DMS79 treated with DMSO at 0.1 percent for 48 hours (cell line): Measurements from ENCODE around the gene TDRKH.
"Not testable (repeated sequence)": the region's sequence is repeated elsewhere in the genome, so short reads cannot be mapped to it uniquely, and the experiment has no call there.

Source experiments
- DNase-seq: peaks from one replicate; lab custom pipeline; 2025; lab: John Stamatoyannopoulos, UW

Gene TDRKH

GRCh38 chr1:151801846-151802245 lies 11.5 kb upstream of the TDRKH start:
- no peak for DNase-seq

- DNase-seq: no peak
Observed at GRCh38 chr1:151801310-151801820, 11.1 kb upstream of the TDRKH start.

GRCh38 chr1:151800830-151801229 lies 10.5 kb upstream of the TDRKH start:
- DNase-seq: no peak

DNA sequence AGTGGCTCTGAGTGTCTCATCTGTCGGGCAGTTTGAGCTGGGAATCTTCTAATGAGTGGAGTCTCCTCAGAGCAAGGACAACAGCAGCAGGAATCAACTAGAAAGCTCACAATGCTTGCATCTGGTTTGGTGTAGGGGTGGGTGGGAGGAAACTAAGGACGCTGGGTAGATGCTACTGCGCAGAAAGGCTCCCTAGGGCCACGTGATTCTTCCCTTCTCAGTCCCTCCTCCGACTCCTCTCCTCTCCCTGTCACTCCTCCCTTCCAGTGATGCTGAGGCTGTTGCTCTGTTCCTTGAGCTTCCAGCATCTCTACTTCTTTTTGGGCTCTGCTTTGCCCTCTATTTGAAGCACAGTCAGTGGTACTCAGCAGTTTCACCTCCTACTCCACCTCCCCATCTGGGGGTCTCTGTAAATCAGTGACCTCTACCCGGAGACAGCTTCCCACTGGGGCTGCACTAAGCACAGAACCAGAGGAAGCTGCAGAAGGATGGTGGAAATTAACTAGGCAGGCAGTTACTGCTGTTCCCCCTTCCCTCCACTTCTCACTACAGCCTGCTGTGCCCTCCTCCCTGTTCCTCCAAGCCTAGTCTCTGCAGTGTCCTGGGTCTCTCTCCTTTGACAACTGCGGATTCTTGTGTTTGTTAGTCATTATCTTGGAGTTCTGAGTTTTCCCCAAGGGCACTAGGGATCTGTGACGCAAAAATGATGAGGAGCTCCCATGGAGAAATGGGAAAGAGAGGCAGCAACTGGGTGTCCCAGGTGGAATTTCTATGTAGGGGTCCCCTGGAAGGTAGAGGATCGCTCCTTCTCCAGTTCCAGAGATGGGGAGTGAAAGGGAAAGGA lies 9.1 kb upstream of the TDRKH start:
- no peak for DNase-seq

DNA sequence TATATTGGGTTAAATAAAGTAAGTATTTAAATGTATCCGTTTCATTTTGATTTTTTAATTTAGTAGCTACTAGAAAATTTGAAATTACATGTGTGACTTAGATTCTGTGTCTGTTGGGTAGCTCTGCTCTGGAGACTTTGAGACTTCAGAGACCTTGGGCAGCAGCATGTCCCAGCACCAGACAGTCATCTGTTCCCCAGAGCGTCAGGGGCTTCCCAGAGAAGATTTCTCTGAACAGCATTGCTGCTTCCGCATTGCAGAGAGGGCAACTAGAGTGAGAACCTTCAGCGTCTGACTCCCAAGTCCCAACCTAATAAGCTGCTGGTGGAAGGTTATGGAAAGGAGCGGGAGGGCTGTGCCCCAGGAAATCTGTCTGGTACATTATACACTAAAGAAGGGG lies 8.3 kb upstream of the TDRKH start:
- DNase-seq: no peak

DNA sequence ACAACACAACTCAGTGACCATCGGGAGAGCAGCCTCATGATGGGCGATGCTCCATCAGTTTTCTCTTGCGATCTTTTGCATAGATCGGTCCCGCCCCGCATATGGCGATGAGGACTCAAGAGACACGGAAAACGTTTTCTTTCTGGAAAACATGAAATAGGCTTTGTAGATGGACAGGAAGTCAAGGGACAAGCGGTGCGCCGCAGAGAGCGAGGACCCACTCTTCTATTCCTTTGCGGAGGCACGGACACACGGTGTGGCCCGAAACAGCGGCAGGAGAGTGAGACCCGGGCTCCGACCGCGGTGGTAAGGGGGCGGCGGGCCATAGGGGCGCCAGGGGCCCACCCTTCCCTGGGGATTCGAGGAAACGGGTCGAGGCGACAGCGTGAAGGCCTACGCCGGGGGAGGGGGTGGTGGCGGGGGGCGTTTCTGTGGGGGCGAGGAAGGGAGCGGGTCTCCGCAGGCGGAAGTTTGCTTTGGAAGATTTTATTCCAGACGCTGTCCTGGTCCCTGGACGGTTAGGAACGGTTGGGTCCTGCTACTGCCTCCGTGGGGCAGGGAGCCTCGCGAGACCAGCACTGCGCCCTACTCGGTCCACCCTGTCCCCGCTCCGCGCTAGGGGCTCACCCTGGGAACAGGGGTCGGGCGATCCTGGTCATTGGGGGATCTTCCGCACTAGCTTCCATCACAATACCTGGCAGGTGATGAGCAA lies 796 bp upstream of the TDRKH start:
- no peak for DNase-seq

- DNase-seq: no peak
Observed at GRCh38 chr1:151787689-151788088, 2.6 kb downstream of the TDRKH start.

DNA sequence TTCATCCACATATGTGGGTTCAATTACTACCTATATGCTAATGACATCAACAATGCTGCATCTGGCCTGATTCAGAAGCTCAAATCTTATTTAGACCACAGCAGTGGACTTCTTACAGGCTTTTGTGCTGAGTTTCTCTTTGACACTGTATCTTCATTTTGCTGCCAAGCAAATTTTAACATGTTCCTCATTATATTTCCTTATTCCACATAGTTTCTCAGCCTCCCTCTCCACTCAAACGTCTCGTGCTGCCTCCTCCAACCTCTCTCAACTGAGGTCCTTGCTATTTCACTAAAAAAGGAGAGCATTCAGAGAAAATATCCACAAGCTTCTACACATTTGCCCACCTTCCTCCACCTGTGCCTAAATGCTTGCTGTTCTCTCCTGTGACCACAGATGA lies 6.5 kb downstream of the TDRKH start:
- no peak for DNase-seq

- DNase-seq: no peak
Observed at GRCh38 chr1:151782741-151783140, 7.6 kb downstream of the TDRKH start.

DNA sequence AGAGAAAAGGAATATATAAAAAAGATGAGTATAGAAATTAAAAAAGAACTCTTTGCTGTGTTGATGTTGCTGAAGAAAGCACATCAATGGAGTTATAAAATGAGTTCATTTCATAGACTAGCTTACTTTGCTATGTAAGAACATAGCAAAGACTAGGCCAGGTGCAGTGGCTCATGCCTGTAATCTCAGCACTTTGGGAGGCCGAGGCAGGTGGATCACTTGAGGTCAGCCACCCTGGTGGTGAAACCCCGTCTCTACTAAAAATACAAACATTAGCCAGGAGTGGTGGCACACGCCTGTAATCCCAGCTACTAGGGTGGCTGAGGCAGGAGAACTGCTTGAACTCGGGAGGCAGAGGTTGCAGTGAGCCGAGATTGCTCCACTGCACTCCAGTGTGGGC lies 8.3 kb downstream of the TDRKH start:
- not testable (repeated sequence) for DNase-seq

DNA sequence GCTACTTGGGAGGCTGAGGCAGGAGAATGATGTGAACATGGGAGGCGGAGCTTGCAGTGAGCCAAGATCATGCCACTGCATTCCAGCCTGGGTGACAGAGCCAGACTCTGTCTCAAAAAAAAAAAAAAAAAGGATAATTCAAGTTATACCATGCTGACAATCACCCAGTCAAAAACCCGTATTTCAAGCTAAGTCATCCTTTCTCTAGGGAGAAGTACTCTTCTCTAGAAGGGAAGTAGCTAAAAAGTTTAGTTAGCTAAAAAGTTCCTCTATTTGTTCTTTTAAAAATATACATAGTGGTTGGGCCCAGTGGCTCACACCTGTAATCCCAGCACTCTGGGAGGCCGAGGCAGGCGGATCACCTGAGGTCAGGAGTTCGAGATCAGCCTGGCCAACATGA lies 9.6 kb downstream of the TDRKH start:
- DNase-seq: not testable (repeated sequence)

GRCh38 chr1:151779852-151780251 lies 10.4 kb downstream of the TDRKH start:
- no peak for DNase-seq

GRCh38 chr1:151777317-151777716 lies 13.0 kb downstream of the TDRKH start:
- DNase-seq: no peak

DNA sequence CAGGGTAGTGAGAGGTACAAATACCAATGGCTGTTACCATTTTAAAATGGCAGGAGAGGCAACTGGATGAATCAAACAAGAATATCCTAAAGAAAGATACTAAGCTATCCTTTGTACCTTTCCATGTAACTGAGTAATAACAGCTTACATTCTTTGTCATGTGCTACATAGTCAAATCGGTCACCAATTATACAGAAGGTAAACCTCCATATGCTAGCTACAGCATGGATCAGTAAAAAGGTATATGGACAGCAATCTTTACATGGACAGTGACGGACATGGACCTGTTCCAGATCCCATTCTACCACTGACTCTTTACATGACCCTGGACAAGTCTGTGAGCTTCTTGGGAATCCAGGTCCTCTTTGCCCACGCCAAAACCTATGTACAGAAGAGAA lies 13.6 kb downstream of the TDRKH start:
- DNase-seq: no peak

- DNase-seq: no peak
Observed at GRCh38 chr1:151775894-151776664, 14.2 kb downstream of the TDRKH start.

DNA sequence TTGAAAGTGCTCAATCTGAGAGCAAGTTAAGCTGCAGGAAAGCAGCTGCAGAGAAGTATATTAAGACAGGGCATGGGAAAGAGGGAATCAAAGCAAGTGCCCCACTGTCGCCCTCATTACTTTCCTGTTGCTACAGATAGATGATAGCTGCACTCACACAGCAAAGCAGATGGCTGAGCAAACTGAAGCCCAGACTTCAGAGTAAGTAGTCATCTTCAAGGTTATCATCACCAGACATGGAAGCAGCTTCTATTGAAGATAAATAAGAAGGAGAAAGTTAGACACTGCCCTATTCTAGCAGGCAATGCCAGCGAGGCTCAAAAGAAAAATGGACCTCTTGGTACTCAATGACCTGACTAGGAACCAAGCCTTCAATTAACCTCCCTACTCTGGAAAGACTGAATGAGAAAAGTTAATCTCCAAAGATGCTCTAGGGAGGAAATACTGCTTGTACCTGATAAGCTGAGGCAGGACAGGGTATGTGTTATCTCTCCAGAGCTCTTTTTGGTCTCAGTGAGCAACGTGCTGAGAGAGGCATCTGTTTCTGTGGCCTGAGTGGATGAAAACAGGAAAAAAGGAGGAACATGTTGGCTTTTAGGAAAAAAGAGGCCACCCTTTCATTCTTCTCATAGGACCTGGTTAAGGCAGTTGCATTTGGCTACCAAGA lies 15.9 kb downstream of the TDRKH start:
- no peak for DNase-seq

- no peak for DNase-seq
Observed at GRCh38 chr1:151773702-151774101, 16.6 kb downstream of the TDRKH start.

DNA sequence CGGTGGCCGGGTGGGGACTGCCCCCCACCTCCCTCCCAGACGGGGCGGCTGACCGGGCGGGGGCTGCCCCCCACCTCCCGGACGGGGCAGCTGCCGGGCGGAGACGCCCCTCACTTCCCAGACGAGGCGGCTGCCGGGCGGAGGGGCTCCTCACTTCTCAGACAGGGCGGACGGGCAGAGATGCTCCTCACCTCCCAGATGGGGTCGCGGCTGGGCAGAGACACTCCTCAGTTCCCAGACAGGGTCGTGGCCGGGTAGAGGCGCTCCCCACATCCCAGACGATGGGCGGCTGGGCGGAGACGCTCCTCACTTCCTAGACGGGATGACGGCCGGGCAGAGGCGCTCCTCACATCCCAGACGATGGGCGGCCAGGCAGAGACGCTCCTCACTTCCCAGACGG lies 21.0 kb downstream of the TDRKH start:
- DNase-seq: not testable (repeated sequence)

DNA sequence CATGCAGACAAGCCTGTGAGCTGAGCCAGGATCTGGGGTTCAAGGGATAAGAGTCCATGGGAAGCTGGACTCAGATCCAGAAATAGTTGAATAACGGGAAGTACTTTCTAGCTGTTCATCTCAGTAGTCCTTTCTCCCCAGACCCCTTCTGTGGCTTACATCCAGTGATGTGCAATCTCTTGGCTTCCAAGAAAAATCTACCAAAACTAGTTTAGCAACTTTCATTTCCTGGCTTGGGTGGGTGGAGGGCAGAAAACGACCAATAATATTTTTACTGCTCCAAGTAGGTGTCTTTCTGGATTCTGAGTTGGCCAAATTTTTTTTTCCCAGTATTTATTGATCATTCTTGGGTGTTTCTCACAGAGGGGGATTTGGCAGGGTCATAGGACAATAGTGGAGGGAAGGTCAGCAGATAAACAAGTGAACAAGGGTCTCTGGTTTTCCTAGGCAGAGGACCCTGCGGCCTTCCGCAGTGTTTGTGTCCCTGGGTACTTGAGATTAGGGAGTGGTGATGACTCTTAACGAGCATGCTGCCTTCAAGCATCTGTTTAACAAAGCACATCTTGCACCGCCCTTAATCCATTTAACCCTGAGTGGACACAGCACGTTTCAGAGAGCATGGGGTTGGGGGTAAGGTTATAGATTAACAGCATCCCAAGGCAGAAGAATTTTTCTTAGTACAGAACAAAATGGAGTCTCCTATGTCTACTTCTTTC lies 21.8 kb downstream of the TDRKH start:
- peak; percentile 48 for DNase-seq

DNA sequence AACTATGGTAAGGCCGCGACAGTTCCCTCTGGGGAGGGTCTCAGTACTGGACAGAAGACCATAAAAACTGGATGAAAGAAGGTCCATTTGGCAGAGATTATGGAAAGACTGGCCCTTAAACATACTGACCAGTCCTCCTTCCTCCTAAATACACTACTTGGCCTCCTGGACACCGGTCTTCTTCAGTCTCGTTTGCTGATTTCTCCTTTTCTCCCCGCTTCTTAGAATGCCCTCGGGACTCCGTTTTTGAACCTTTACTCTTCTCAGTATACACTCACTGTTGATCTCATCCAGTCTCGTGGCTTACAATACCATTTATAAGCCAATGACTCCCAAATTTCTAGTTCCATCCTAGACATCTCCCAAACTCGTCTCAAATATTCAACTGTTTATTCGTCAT lies 26.3 kb downstream of the TDRKH start:
- DNase-seq: no peak
